DND-41 (cell line): ENCODE measurements around the gene DHRS3.
A peak's percentile ranks its signal among the peaks of the same experiment; 100 is the strongest.

Experiments
- ATAC-seq: fragments of 200-7000 bp; cut with Tn5 transposase; 3 replicates; pipeline ENCODE4 v1.9.1; 2021; ENCODE audit warnings: low read depth; ENCODE audit not compliant: insufficient read depth
- DNase-seq: peaks from one replicate; pipeline ENCODE4 v3.0.0-alpha.2; 2020
- H2AFZ ChIP-seq: 2 replicates; pipeline ENCODE4 v1.6.0; 2012; ENCODE audit warnings: low read depth, low read length
- H3K27ac ChIP-seq: 2 replicates; pipeline ENCODE4 v1.5.1; 2012; ENCODE audit warnings: low read length, inconsistent platforms
- H3K27me3 ChIP-seq: fragments of 200-600 bp; sonication (generic); 2 replicates; pipeline ENCODE4 v1.6.0; 2012; ENCODE audit warnings: low read length, mild to moderate bottlenecking, inconsistent platforms; ENCODE audit not compliant: insufficient read depth, poor library complexity
- H3K36me3 ChIP-seq: 2 replicates; pipeline ENCODE4 v1.5.1; 2012; ENCODE audit warnings: low read length, inconsistent platforms; ENCODE audit not compliant: insufficient read depth
- H3K4me1 ChIP-seq: 2 replicates; pipeline ENCODE4 v1.5.1; 2012; ENCODE audit warnings: mild to moderate bottlenecking, low read length; ENCODE audit not compliant: insufficient read depth
- H3K4me2 ChIP-seq: 2 replicates; pipeline ENCODE4 v1.6.0; 2012; ENCODE audit warnings: mild to moderate bottlenecking, moderate library complexity, low read length, inconsistent platforms; ENCODE audit not compliant: insufficient read depth
- H3K4me3 ChIP-seq, 2 experiments: fragments of 200-600 bp in 1 of 2; shearing (Covaris generic) in 1 of 2; 2 replicates each; pipeline ENCODE4 v1.5.1; 2012 to 2016; ENCODE audit warnings: inconsistent platforms in 2 of 2, low read length in 2 of 2, mild to moderate bottlenecking in 2 of 2, low read depth in 1 of 2, moderate library complexity in 1 of 2
- H3K79me2 ChIP-seq: 2 replicates; pipeline ENCODE4 v1.6.0; 2012; ENCODE audit warnings: low read length, inconsistent platforms; ENCODE audit not compliant: insufficient read depth
- H3K9ac ChIP-seq: 2 replicates; pipeline ENCODE4 v1.6.0; 2012; ENCODE audit warnings: low read depth, mild to moderate bottlenecking, inconsistent platforms, low read length, moderate library complexity
- H3K9me3 ChIP-seq: 2 replicates; pipeline ENCODE4 v1.5.1; 2012; ENCODE audit warnings: low read length, moderate library complexity, mild to moderate bottlenecking, inconsistent platforms; ENCODE audit not compliant: insufficient read depth, severe bottlenecking
- H4K20me1 ChIP-seq: 2 replicates; pipeline ENCODE4 v1.6.0; 2012; ENCODE audit warnings: low read length; ENCODE audit not compliant: insufficient read depth
- EZH2 ChIP-seq: IDR thresholded peaks from 3 replicates; pipeline ENCODE4 v1.6.1; 2012; ENCODE audit warnings: borderline replicate concordance, low read depth, mild to moderate bottlenecking, moderate library complexity, low read length, inconsistent platforms; ENCODE audit not compliant: severe bottlenecking
- TF ChIP-seq, protein P1 (sequence below): IDR thresholded peaks from 2 replicates; pipeline ENCODE4 v1.5.1; 2012; ENCODE audit warnings: borderline replicate concordance, low read length, moderate library complexity, mild to moderate bottlenecking; ENCODE audit not compliant: poor library complexity, severe bottlenecking; ENCODE audit errors: extremely low read depth

The DHRS3 gene

GRCh38 chr1:12594490-12594889 is 23.5 kb downstream of the DHRS3 start:
- no peaks in the 10 kb centered on the region for H3K9me3 ChIP-seq
- DNase-seq (no peak), ATAC-seq (no peak)
- H3K36me3 ChIP-seq: peaks cover 12% of the 10 kb centered on the region
- H3K9ac ChIP-seq: no peak overlapping the region
- H4K20me1 ChIP-seq: peaks cover 31% of the 10 kb centered on the region
- H2AFZ ChIP-seq: no peak overlapping the region
- H3K4me3 ChIP-seq: no peak overlapping the region
- TF ChIP-seq, protein P1, sequence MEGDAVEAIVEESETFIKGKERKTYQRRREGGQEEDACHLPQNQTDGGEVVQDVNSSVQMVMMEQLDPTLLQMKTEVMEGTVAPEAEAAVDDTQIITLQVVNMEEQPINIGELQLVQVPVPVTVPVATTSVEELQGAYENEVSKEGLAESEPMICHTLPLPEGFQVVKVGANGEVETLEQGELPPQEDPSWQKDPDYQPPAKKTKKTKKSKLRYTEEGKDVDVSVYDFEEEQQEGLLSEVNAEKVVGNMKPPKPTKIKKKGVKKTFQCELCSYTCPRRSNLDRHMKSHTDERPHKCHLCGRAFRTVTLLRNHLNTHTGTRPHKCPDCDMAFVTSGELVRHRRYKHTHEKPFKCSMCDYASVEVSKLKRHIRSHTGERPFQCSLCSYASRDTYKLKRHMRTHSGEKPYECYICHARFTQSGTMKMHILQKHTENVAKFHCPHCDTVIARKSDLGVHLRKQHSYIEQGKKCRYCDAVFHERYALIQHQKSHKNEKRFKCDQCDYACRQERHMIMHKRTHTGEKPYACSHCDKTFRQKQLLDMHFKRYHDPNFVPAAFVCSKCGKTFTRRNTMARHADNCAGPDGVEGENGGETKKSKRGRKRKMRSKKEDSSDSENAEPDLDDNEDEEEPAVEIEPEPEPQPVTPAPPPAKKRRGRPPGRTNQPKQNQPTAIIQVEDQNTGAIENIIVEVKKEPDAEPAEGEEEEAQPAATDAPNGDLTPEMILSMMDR: peak; percentile 10
- no peak for TF ChIP-seq EZH2
- no peaks in the 10 kb centered on the region for H3K4me1 ChIP-seq
- H3K79me2 ChIP-seq: peaks cover 63% of the 10 kb centered on the region
- no peak overlapping the region for H3K27ac ChIP-seq
- H3K27me3 ChIP-seq: no peaks in the 10 kb centered on the region
- H3K4me2 ChIP-seq: no peak overlapping the region

DNA sequence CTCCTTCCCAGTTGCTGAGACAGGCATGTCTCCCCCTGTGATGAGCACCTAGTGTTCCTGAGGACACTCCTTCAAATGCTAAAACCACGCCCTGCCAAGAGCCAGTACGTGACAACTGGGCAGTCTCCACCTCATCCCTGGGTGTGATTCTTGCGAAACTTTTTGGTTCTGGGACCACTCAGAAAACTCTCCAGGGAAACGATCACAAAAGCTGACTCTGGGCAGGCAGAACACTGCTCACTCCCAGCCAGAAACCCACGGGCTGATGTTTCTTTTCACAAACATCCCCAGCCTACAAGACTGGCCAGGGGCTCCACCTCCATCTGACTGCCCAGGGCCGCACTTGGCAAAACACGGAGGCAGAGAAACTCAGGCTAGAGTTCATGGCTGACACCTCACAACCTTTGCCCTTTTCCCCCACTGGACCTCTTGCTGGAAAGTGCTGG is 24.4 kb downstream of the DHRS3 start:
- no peak overlapping the region for H3K4me2 ChIP-seq
- no peaks in the 10 kb centered on the region for H3K27me3 ChIP-seq
- H4K20me1 ChIP-seq: peaks cover 34% of the 10 kb centered on the region
- H3K9ac ChIP-seq: no peak overlapping the region
- DNase-seq (no peak), ATAC-seq (no peak)
- no peak overlapping the region for H3K27ac ChIP-seq
- H3K4me1 ChIP-seq: no peaks in the 10 kb centered on the region
- TF ChIP-seq, protein P1: no peak
- TF ChIP-seq EZH2: no peak
- H2AFZ ChIP-seq: no peak overlapping the region
- H3K4me3 ChIP-seq: no peak overlapping the region
- H3K36me3 ChIP-seq: peaks cover 12% of the 10 kb centered on the region
- H3K9me3 ChIP-seq: no peaks in the 10 kb centered on the region
- H3K79me2 ChIP-seq: peaks cover 61% of the 10 kb centered on the region

GRCh38 chr1:12592496-12592895 is 25.5 kb downstream of the DHRS3 start:
- no peaks in the 10 kb centered on the region for H3K27me3 ChIP-seq
- no peak for DNase-seq
- peaks cover 18% of the 10 kb centered on the region for H3K36me3 ChIP-seq
- H3K79me2 ChIP-seq: peaks cover 60% of the 10 kb centered on the region
- no peak for TF ChIP-seq EZH2
- TF ChIP-seq, protein P1: no peak
- H4K20me1 ChIP-seq: peaks cover 34% of the 10 kb centered on the region
- ATAC-seq: no peak
- H3K4me2 ChIP-seq: no peak overlapping the region
- no peaks in the 10 kb centered on the region for H3K9me3 ChIP-seq
- H3K27ac ChIP-seq: no peak overlapping the region
- no peaks in the 10 kb centered on the region for H3K4me1 ChIP-seq
- H2AFZ ChIP-seq: no peak overlapping the region
- H3K9ac ChIP-seq: no peak overlapping the region
- no peak overlapping the region for H3K4me3 ChIP-seq

GRCh38 chr1:12591267-12591938 is 26.6 kb downstream of the DHRS3 start:
- H3K4me2 ChIP-seq: no peak overlapping the region
- no peaks in the 10 kb centered on the region for H3K9me3 ChIP-seq
- H3K4me1 ChIP-seq: no peaks in the 10 kb centered on the region
- H3K4me3 ChIP-seq: no peak overlapping the region
- TF ChIP-seq, protein P1: no peak
- peaks cover 60% of the 10 kb centered on the region for H3K79me2 ChIP-seq
- H4K20me1 ChIP-seq: peaks cover 35% of the 10 kb centered on the region
- H3K27me3 ChIP-seq: no peaks in the 10 kb centered on the region
- no peak for ATAC-seq
- H3K27ac ChIP-seq: no peak overlapping the region
- peaks cover 18% of the 10 kb centered on the region for H3K36me3 ChIP-seq
- DNase-seq: no peak
- H2AFZ ChIP-seq: no peak overlapping the region
- H3K9ac ChIP-seq: no peak overlapping the region
